Neural cell (in vitro differentiated cells): ENCODE data around the gene HDC. TPM values are rescaled to one million over a fixed set of nuclear protein-coding genes. Genes with fewer than 3 reads are reported as not detected.

Experiments
- H2AFZ ChIP-seq: fragments of 200-600, 300-800 bp; sonication (generic), shearing (Covaris generic); 2 replicates; pipeline ENCODE4 v1.6.0; 2014; ENCODE audit warnings: low read depth, mild to moderate bottlenecking, antibody characterized with exemption, low read length, moderate library complexity
- H3F3A ChIP-seq: fragments of 200-600 bp; shearing (Covaris generic); 2 replicates; pipeline ENCODE4 v1.6.1; 2016; ENCODE audit warnings: mild to moderate bottlenecking, moderate library complexity, mixed read lengths, antibody characterized with exemption, low read length; ENCODE audit not compliant: insufficient read depth, poor library complexity, severe bottlenecking
- H3K27ac ChIP-seq: fragments of 200-600, 300-800 bp; sonication (generic), shearing (Covaris generic); 2 replicates; pipeline ENCODE4 v1.5.1; 2014; ENCODE audit warnings: mild to moderate bottlenecking, low read length, moderate library complexity
- H3K27me3 ChIP-seq: fragments of 300-800, 200-600 bp; sonication (generic), shearing (Covaris generic); 2 replicates; pipeline ENCODE4 v1.6.0; 2014; ENCODE audit warnings: mild to moderate bottlenecking, low read depth, low read length, moderate library complexity; ENCODE audit not compliant: insufficient read depth
- H3K36me3 ChIP-seq: fragments of 300-800, 200-600 bp; sonication (generic), shearing (Covaris generic); 2 replicates; pipeline ENCODE4 v1.5.1; 2014; ENCODE audit warnings: mild to moderate bottlenecking, antibody characterized with exemption, low read length, moderate library complexity; ENCODE audit not compliant: insufficient read depth
- H3K4me2 ChIP-seq: fragments of 300-800, 200-600 bp; sonication (generic), shearing (Covaris generic); 2 replicates; pipeline ENCODE4 v1.6.0; 2014; ENCODE audit warnings: mild to moderate bottlenecking, low read length
- H3K4me3 ChIP-seq: fragments of 300-800, 200-600 bp; sonication (generic), shearing (Covaris generic); 2 replicates; pipeline ENCODE4 v1.5.1; 2014; ENCODE audit warnings: mild to moderate bottlenecking, low read length, moderate library complexity
- H3K79me2 ChIP-seq: fragments of 200-600 bp; shearing (Covaris generic); replicated peaks from 2 replicates; pipeline ENCODE4 v1.6.0; 2014; ENCODE audit warnings: mild to moderate bottlenecking, low read length, moderate library complexity; ENCODE audit not compliant: insufficient read depth
- H3K9ac ChIP-seq: fragments of 300-800, 200-600 bp; sonication (generic), shearing (Covaris generic); 2 replicates; pipeline ENCODE4 v1.6.1; 2016; ENCODE audit warnings: mild to moderate bottlenecking, low read length, mixed read lengths
- H3K9me2 ChIP-seq: fragments of 200-600 bp; shearing (Covaris generic); 2 replicates; pipeline ENCODE4 v1.6.1; 2016; ENCODE audit warnings: mild to moderate bottlenecking, low read length, mixed read lengths; ENCODE audit not compliant: insufficient read depth
- H3K9me3 ChIP-seq: fragments of 200-600, 300-800 bp; sonication (generic), shearing (Covaris generic); 2 replicates; pipeline ENCODE4 v1.6.1; 2016; ENCODE audit warnings: mild to moderate bottlenecking, mixed run types, low read length, moderate library complexity, mixed read lengths
- H4K20me1 ChIP-seq: fragments of 200-600 bp; shearing (Covaris generic); 2 replicates; pipeline ENCODE4 v1.6.1; 2016; ENCODE audit warnings: mild to moderate bottlenecking, mixed run types; ENCODE audit not compliant: insufficient read depth
- CTCF ChIP-seq: fragments of 450-650 bp; IDR thresholded peaks from 2 replicates; pipeline ENCODE4 v1.5.1; 2014; ENCODE audit warnings: antibody characterized with exemption, mild to moderate bottlenecking, moderate library complexity; ENCODE audit not compliant: poor library complexity, severe bottlenecking
- EP300 ChIP-seq: fragments of 450-650 bp; conservative IDR thresholded peaks from 2 replicates; pipeline ENCODE4 v1.6.1; 2014; ENCODE audit warnings: antibody characterized with exemption, mild to moderate bottlenecking, moderate library complexity; ENCODE audit not compliant: poor library complexity, severe bottlenecking
- EZH2 ChIP-seq: fragments of 200-600, 300-800 bp; shearing (Covaris generic), sonication (generic); IDR thresholded peaks from 2 replicates; pipeline ENCODE4 v1.6.1; 2014; ENCODE audit warnings: antibody characterized with exemption, low read length, borderline replicate concordance, mild to moderate bottlenecking; ENCODE audit not compliant: insufficient read depth, poor library complexity, severe bottlenecking
- MXI1 ChIP-seq: fragments of 450-650 bp; conservative IDR thresholded peaks from 2 replicates; pipeline ENCODE4 v1.6.1; 2014; ENCODE audit warnings: antibody characterized with exemption, mild to moderate bottlenecking; ENCODE audit not compliant: poor library complexity, severe bottlenecking
- POLR2AphosphoS5 ChIP-seq: IDR thresholded peaks from 2 replicates; pipeline ENCODE4 v1.6.1; 2012
- RAD21 ChIP-seq: fragments of 450-650 bp; conservative IDR thresholded peaks from 2 replicates; pipeline ENCODE4 v1.6.1; 2014; ENCODE audit warnings: antibody characterized with exemption, mild to moderate bottlenecking, moderate library complexity
- SMC3 ChIP-seq: fragments of 450-650 bp; conservative IDR thresholded peaks from 2 replicates; pipeline ENCODE4 v1.6.1; 2014; ENCODE audit warnings: antibody characterized with exemption, mild to moderate bottlenecking, moderate library complexity; ENCODE audit not compliant: poor library complexity
- TAF1 ChIP-seq: IDR thresholded peaks from 2 replicates; pipeline ENCODE4 v1.6.1; 2012; ENCODE audit warnings: low read depth
- polyA plus RNA-seq: library from polyadenylated mRNA; depleted of rRNA; stranded (reverse); fragments of >200 nt; gene quantifications from 2 replicates; pipeline ENCODE4 v1.2.3, GENCODE V29; 2014
- TF ChIP-seq, protein P1 (sequence below): IDR thresholded peaks from 2 replicates; pipeline ENCODE4 v1.6.1; 2012; ENCODE audit warnings: borderline replicate concordance

The HDC gene
- polyA plus RNA-seq, 1 donor from 2014 or later = 4.5 TPM

DNA sequence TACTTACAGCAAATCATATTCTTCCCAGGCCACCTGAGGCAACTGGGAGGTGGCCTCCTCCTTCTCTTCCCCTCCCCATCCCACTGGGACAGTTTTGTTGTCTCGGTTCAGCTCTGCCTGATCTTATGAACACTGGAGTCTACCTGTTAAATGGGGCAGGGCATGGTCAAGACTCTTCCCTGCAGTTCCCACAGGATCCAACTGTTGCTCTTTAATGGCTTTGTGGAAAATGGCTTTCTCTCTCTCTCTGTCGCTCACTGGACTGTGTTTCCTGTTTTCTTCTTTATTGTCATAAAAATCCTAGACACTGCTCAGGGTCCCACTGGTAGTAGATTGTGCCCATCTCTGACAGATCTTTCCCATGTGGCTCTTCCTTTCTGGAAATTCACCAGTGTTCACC is 43.3 kb downstream of the HDC start:
- H3K4me3 ChIP-seq = no peak overlapping the region
- no peaks in the 10 kb centered on the region for H4K20me1 ChIP-seq
- no peak overlapping the region for H3K27ac ChIP-seq
- H3K79me2 ChIP-seq = no peaks in the 10 kb centered on the region
- no peaks in the 10 kb centered on the region for H3K9me2 ChIP-seq
- H3K36me3 ChIP-seq = no peaks in the 10 kb centered on the region
- no peak overlapping the region for H2AFZ ChIP-seq
- no peaks in the 10 kb centered on the region for H3K9me3 ChIP-seq
- no peaks in the 10 kb centered on the region for H3K27me3 ChIP-seq
- no peak overlapping the region for H3K9ac ChIP-seq
- H3F3A ChIP-seq = no peaks in the 10 kb centered on the region
- TF ChIP-seq EZH2 = no peak
- TF ChIP-seq, protein P1, sequence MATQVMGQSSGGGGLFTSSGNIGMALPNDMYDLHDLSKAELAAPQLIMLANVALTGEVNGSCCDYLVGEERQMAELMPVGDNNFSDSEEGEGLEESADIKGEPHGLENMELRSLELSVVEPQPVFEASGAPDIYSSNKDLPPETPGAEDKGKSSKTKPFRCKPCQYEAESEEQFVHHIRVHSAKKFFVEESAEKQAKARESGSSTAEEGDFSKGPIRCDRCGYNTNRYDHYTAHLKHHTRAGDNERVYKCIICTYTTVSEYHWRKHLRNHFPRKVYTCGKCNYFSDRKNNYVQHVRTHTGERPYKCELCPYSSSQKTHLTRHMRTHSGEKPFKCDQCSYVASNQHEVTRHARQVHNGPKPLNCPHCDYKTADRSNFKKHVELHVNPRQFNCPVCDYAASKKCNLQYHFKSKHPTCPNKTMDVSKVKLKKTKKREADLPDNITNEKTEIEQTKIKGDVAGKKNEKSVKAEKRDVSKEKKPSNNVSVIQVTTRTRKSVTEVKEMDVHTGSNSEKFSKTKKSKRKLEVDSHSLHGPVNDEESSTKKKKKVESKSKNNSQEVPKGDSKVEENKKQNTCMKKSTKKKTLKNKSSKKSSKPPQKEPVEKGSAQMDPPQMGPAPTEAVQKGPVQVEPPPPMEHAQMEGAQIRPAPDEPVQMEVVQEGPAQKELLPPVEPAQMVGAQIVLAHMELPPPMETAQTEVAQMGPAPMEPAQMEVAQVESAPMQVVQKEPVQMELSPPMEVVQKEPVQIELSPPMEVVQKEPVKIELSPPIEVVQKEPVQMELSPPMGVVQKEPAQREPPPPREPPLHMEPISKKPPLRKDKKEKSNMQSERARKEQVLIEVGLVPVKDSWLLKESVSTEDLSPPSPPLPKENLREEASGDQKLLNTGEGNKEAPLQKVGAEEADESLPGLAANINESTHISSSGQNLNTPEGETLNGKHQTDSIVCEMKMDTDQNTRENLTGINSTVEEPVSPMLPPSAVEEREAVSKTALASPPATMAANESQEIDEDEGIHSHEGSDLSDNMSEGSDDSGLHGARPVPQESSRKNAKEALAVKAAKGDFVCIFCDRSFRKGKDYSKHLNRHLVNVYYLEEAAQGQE = no peak
- no peak for TF ChIP-seq TAF1
- no peak for TF ChIP-seq MXI1
- TF ChIP-seq CTCF = no peak
- no peak for TF ChIP-seq POLR2AphosphoS5
- no peak for TF ChIP-seq EP300
- no peak for TF ChIP-seq SMC3
- no peak for TF ChIP-seq RAD21
- H3K4me2 ChIP-seq = no peak overlapping the region

- H3K27me3 ChIP-seq = no peaks in the 10 kb centered on the region
- no peaks in the 10 kb centered on the region for H3K9me2 ChIP-seq
- H3F3A ChIP-seq = no peaks in the 10 kb centered on the region
- no peak for TF ChIP-seq EZH2
- no peak for TF ChIP-seq TAF1
- TF ChIP-seq CTCF = no peak
- TF ChIP-seq EP300 = no peak
- TF ChIP-seq MXI1 = no peak
- no peak for TF ChIP-seq RAD21
- TF ChIP-seq POLR2AphosphoS5 = no peak
- H3K36me3 ChIP-seq = no peaks in the 10 kb centered on the region
- no peak overlapping the region for H3K27ac ChIP-seq
- no peaks in the 10 kb centered on the region for H3K9me3 ChIP-seq
- H4K20me1 ChIP-seq = no peaks in the 10 kb centered on the region
- H3K9ac ChIP-seq = no peak overlapping the region
- H3K4me2 ChIP-seq = no peak overlapping the region
- H2AFZ ChIP-seq = no peak overlapping the region
- H3K79me2 ChIP-seq = no peaks in the 10 kb centered on the region
- H3K4me3 ChIP-seq = no peak overlapping the region
These were observed 45.7 kb downstream of the HDC start for GRCh38 chr15:50219820-50220219.
